SH-SY5Y (cell line): Measurements from ENCODE around the gene SNX5.

ENCODE experiments used
- GATA2 ChIP-seq: IDR thresholded peaks from 2 replicates; pipeline ENCODE4 v1.6.1; 2011; ENCODE audit warnings: mild to moderate bottlenecking, low read depth, low read length
- GATA3 ChIP-seq: IDR thresholded peaks from 2 replicates; pipeline ENCODE4 v1.6.1; 2011; ENCODE audit warnings: low read depth, mild to moderate bottlenecking, low read length, moderate library complexity

DNA sequence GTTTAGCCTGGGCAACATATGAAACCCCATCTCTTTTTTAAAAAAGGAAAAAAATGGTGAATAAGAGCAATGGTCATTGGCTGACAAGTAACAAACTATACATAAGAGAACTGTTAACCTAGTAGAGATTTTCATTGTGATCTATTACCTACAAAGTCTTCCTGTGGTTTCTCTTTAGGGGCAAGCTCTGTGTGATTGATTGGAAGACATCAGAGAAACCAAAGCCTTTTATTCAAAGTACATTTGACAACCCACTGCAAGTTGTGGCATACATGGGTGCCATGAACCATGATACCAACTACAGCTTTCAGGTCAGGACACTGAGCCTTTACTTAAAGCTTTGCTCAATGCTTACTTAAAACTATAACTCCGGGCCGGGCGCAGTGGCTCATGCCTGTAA lies 19.4 kb upstream of the SNX5 start:
- TF ChIP-seq GATA3 = no peak
- no peak for TF ChIP-seq GATA2
